Activated T-helper 1 cell treated with anti-CD3 and anti-CD28 coated beads, Interleukin-12 subunit alpha, Interleukin-12 subunit beta, Interleukin-2, Interleukin-4 antibody, amounts not matched to agents 30 ng/mL and 10 ng/mL and 1 ng/mL, durations not matched to agents 14 hours and 24 hours and 36 hours (primary cell): ENCODE measurements around the gene AP3D1. TPM values are rescaled to one million over a fixed set of nuclear protein-coding genes. Genes with fewer than 3 reads are reported as not detected.

Source experiments
- DNase-seq: peaks from one replicate; pipeline ENCODE4 v3.0.0; 2021; ENCODE audit warnings: low spot score
- H3K27ac Mint-ChIP-seq: one replicate; pipeline ENCODE4 v1.8.0; 2021; ENCODE audit warnings: mild to moderate bottlenecking, mixed read lengths
- H3K27me3 Mint-ChIP-seq: one replicate; pipeline ENCODE4 v1.8.0; 2022; ENCODE audit warnings: mild to moderate bottlenecking, moderate library complexity, mixed read lengths; ENCODE audit not compliant: insufficient read depth
- H3K36me3 Mint-ChIP-seq: one replicate; pipeline ENCODE4 v1.8.0; 2021; ENCODE audit warnings: low read depth, mixed read lengths
- H3K4me1 Mint-ChIP-seq: one replicate; pipeline ENCODE4 v1.8.0; 2021; ENCODE audit warnings: low read depth, mixed read lengths
- H3K4me3 Mint-ChIP-seq: one replicate; pipeline ENCODE4 v1.8.0; 2021; ENCODE audit warnings: mild to moderate bottlenecking, moderate library complexity, mixed read lengths
- H3K9me3 Mint-ChIP-seq: one replicate; pipeline ENCODE4 v1.8.0; 2021; ENCODE audit warnings: mixed read lengths
- intact Hi-C: fragments of 100-400 bp; cut with micrococcal nuclease; formaldehyde crosslinking; loops from one replicate; pipeline ENCODE4 v1.15.1; 2024
- total RNA-seq: library from RNA; stranded (reverse); gene quantifications from 2 replicates; pipeline ENCODE4 v1.2.3, GENCODE V29; 2022

AP3D1 gene
- total RNA-seq, 1 donor from 2014 or later = 124 TPM

DNA sequence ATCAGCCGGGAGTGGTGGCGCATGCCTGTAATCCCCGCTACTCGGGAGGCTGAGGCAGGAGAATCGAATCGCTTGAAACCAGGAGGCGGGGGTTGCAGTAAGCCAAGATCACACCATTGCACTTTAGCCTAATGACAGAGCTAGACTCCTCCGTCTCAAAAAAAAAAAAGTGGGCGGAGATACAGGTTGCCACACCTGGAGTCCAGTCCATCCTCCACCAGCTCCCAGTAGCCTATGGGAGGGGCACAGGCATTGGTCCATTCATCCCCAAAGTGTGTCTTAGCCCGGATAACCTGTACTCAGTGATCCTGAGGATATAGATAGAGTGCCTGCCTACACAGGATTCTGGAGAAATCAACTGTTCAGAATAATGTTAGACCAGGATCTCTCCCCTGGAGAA, 9.0 kb upstream of the AP3D1 start:
- intact Hi-C loops = loop anchor here (5.0 kb wide), 1 partner anchor 1347 kb away; the partner anchor contains the start of gene FZR1
- no peak overlapping the region for H3K4me3 Mint-ChIP-seq
- peaks cover 18% of the 10 kb centered on the region for H3K4me1 Mint-ChIP-seq
- no peaks in the 10 kb centered on the region for H3K9me3 Mint-ChIP-seq
- H3K27me3 Mint-ChIP-seq = peaks cover 1% of the 10 kb centered on the region
- no peak for DNase-seq
- no peak overlapping the region for H3K27ac Mint-ChIP-seq
- H3K36me3 Mint-ChIP-seq = peaks cover 4% of the 10 kb centered on the region

DNA sequence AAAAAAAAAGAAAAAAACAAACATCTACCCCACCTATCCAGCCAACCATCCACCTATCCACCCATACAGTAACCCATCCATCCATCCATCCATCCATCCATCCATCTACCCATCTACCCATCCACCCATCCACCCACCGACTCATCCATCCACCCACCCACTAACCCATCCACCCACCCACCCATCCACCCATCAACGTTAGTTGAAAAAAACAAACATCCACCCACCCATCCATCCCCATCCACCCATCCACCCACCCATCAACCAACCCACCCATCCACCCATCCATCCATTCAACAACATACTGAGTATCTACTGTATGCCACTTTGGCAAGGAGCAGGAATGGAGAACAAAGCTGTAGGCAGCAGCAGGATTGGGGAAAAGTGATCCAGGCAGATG, 6.1 kb upstream of the AP3D1 start:
- Mint-ChIP-seq H3K27me3 (no peaks in the 10 kb centered on the region), H3K27ac (peak overlapping the region; percentile 77), H3K4me1 (peaks cover 18% of the 10 kb centered on the region), H3K36me3 (no peaks in the 10 kb centered on the region), H3K9me3 (no peaks in the 10 kb centered on the region), H3K4me3 (no peak overlapping the region)
- intact Hi-C loops = loop anchor here (10.0 kb wide), 2 partner anchors 457 to 627 kb away; partner anchors contain the start of genes SGTA and THOP1
- DNase-seq = no peak

DNA sequence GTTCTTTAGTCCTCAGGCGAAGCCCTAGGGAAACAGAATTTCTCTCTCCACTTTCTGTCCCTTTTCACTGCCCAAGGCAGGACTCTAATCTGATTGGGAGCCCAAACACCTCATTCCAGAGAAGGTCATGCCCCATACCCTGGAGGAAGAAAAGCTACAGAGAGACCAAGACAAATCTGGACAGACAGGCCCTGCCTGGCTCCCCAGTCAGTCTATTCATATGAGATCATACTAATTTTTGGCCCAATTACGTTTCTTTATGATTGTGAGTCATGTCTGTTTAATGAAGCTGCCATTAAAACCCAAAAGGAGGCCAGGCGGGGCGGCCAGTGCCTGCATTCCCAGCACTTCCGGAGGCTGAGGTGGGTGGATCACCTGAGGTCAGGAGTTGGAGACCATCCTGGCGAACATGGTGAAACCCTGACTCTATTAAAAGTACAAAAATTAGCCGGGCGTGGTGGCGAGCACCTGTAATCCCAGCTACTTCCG, 3.3 kb upstream of the AP3D1 start:
- intact Hi-C loops = loop anchor here (5.0 to 10.0 kb wide), 5 partner anchors 112 to 630 kb away; partner anchors contain the start of genes BTBD2, KLF16, SGTA and THOP1
- no peaks in the 10 kb centered on the region for H3K9me3 Mint-ChIP-seq
- H3K4me1 Mint-ChIP-seq = peaks cover 34% of the 10 kb centered on the region
- peaks cover 1% of the 10 kb centered on the region for H3K27me3 Mint-ChIP-seq
- H3K27ac Mint-ChIP-seq = no peak overlapping the region
- no peak overlapping the region for H3K4me3 Mint-ChIP-seq
- DNase-seq = no peak
- H3K36me3 Mint-ChIP-seq = peaks cover 2% of the 10 kb centered on the region

DNA sequence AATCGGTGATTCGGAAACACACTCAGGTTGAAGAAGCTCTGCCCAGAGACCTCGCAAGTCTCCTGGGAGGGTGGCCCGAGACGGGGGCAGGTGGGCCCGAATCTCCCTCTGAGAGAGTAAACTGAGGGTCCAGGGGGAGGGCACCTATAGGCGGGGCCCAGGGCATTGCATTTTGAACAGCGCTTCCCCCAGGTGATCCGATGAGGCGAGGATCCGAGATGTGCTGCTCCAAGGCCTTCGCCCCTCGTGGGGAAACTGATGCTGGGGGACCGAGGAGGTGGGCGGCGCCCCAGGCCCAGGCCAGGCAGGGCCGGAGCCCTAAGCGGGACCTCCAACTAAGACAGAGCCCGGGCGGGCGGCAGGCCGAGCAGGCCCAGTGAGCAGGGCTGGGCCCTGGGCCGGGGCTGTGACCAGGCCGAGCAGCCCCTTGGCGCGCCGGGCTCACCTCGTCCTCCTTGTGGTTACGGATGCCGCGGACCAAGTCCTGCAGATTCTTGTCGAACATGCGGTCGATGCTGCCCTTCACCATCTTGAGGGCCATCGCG, 500 bp downstream of the AP3D1 start:
- Mint-ChIP-seq H3K27me3 (peaks cover 1% of the 10 kb centered on the region), H3K9me3 (no peaks in the 10 kb centered on the region), H3K36me3 (peaks cover 4% of the 10 kb centered on the region), H3K27ac (no peak overlapping the region), H3K4me1 (peaks cover 37% of the 10 kb centered on the region), H3K4me3 (peak overlapping the region; percentile 78)
- intact Hi-C loops = loop anchor here (1.0 to 10.0 kb wide), 13 partner anchors 12 to 634 kb away; partner anchors contain the start of genes ADAT3, BTBD2, DOT1L and IZUMO4
- DNase-seq = peak; percentile 19

DNA sequence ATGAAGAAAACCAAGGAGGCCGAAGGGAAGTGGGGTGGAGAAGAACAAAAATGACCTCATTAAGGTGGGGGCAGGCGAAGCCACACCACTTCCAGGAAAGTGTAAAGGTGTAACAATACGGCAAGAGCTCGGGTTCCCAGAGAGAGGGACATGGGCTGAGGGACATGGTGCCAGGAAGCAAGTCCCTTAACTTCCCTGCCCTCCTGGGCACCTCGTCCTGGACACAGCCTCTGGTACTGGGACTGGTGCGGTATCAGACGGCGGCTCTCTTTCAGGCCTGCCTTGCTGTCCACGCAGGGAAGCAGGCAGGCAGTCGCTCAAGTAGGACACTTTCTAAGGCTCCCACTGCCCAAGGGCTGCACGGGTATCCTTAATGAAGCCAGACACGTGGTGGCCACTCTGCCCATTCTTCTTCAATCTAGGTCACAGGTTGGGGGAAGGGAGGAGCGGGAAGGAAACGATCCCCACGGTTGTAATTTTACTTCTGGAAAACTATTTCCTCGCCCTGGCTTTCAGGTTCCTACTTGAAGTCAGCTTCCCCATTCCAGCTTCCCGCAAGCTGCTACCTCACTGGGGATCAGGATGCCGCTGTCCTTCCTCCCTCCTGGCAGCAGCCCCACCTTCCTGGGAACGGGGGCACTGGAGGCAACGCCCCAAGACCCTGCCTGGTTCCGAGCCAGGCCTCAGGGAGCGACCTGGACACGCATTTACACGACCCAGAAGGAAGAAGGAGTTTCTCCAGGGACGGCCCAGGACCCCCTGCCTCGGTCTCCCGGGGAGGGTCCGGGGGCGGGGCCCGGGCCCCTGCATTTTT, 1.2 kb downstream of the AP3D1 start:
- Mint-ChIP-seq H3K27ac (peak overlapping the region; percentile 57), H3K36me3 (peaks cover 4% of the 10 kb centered on the region), H3K4me1 (peaks cover 41% of the 10 kb centered on the region), H3K9me3 (no peaks in the 10 kb centered on the region), H3K27me3 (peaks cover 1% of the 10 kb centered on the region), H3K4me3 (peak overlapping the region; percentile 78)
- no peak for DNase-seq
- intact Hi-C loops = loop anchor here (2.0 to 10.0 kb wide), 7 partner anchors 108 to 635 kb away; partner anchors contain the start of genes BTBD2, KLF16, LSM7 and SGTA

DNA sequence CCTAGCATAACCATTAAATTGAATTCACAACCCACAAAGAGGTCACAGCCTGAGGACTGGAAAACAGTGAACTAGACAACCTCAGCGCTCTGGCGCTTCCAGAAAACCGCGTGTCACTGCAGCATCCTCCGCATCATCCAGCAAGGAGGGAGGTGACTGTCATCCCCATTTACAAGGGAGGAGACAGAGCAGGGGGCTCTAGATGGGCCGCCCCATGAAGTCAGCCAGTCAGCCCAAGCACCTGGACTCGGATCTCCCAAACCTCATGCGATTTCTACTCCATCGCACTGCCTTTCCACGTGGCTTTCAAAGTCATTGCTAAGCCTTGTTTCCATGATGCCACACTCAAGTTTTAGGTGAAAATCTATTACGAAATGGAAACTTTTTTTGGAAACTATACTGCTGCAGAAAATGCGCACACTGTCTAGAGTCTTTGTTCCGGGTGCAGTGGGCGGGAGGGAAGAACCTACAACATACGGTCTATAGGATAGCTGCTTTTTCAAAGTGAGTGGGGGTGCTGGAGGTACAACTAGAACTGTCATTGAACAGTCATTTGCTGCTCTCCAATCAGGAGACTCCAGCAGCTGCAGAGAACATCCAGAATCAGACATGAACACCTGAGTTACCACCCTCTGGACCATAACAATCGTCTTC, 2.8 kb downstream of the AP3D1 start:
- DNase-seq = no peak
- Mint-ChIP-seq H3K27me3 (peaks cover 1% of the 10 kb centered on the region), H3K4me3 (peak overlapping the region; percentile 78), H3K27ac (peak overlapping the region; percentile 63), H3K36me3 (peaks cover 4% of the 10 kb centered on the region), H3K9me3 (no peaks in the 10 kb centered on the region), H3K4me1 (peaks cover 41% of the 10 kb centered on the region)
- intact Hi-C loops = no loop called here

DNA sequence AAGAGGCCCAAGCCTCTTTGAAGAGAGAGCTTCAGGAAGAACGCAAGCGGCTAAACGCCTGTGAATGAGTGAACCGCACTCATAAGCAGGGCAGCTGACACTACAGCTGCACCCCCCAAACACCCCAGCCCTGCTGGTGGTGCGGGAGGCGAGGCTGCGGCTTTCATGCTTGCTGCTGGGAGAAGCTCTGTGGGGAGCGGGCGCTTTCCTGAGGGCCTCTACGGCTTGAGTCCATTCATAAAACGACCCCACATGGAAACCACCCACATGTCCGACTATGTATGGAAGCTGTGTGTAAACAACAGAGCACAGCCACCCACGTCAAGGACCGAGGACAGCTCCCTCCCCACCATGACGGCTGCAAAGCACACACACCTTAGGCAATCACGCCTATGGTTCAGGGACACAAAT, 5.5 kb downstream of the AP3D1 start:
- intact Hi-C loops = no loop called here
- H3K36me3 Mint-ChIP-seq = peaks cover 7% of the 10 kb centered on the region

DNA sequence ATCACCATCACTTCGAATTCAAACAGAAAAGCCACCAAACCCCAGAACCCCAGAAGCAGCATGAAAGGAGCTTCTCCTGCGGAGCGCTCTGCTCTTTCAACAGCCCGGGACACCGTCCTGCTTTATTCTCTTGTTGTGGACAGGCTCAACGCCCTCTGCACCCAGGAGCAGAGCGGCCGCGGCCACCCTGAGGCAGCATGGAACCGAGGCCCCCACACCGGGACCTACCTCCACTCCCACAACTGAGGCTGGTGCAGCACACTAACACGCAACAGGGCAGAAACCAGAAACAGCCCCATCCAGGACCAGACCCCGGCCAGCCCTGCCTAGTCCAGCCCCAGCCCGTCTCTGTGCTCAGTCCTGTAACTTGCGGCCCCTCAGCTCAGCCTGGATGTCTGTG, 7.2 kb downstream of the AP3D1 start:
- no peak for DNase-seq
- Mint-ChIP-seq H3K4me3 (no peak overlapping the region), H3K9me3 (no peaks in the 10 kb centered on the region), H3K27me3 (no peaks in the 10 kb centered on the region), H3K4me1 (peaks cover 20% of the 10 kb centered on the region), H3K27ac (no peak overlapping the region), H3K36me3 (peaks cover 8% of the 10 kb centered on the region)
- intact Hi-C loops = no loop called here

More for the DNA sequence above, 5.5 kb downstream of the AP3D1 start:
- Mint-ChIP-seq H3K4me3 (no peak overlapping the region), H3K27ac (peak overlapping the region; percentile 67), H3K9me3 (no peaks in the 10 kb centered on the region), H3K4me1 (peaks cover 33% of the 10 kb centered on the region), H3K27me3 (no peaks in the 10 kb centered on the region)
- DNase-seq = no peak

DNA sequence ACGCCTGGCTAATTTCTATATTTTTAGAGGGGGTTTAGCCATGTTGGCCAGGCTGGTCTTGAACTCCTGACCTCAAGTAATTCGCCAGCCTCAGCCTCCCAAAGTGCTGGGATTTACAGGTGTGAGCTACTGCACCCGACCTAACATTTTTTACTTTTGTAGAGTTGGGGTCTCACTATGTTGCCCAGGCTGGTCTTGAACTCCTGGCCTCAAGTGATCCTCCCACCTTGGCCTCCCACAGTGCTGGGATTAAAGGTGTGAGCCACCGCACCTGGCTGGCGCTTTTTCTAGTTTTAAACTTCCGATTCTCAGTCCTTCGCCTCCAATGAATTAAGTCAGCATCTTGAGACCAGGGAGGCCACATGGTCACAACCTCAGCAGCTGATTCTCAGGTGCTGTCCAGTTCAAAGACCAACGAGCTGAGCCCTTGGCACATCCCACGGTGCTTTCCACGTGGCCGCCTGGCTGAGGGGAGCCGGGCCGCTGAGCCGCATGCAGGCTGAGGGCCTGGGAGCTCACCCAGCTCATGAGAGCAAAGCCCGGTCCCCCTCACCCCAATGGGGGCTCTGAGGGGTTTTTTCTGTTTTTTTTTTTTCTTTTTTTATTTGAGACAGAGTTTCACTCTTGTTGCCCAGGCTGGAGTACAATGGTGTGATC, 9.1 kb downstream of the AP3D1 start:
- DNase-seq = no peak
- Mint-ChIP-seq H3K9me3 (no peaks in the 10 kb centered on the region), H3K27ac (no peak overlapping the region), H3K36me3 (peaks cover 14% of the 10 kb centered on the region), H3K4me3 (no peak overlapping the region), H3K4me1 (peaks cover 8% of the 10 kb centered on the region), H3K27me3 (no peaks in the 10 kb centered on the region)
- intact Hi-C loops = no loop called here

DNA sequence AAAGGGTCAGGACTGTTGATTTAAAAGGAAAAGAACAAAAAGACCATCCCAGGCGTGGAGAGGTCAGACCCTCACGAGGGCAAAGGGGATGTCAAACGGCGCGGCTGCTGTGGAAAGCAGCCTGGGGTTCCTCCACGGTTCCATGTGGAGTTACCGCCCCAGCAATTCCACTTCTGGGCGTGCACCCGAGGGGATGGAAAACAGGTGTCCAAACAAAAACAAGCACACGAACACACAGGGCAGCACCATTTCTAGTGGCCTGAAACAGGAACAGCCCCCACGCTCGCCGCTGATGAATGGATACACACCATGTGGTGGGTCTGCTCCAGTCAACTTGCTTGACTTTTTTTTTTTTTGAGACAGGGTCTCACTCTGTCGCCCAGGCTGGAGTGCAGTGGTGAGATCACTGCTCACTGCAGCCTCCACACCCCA, 11.2 kb downstream of the AP3D1 start:
- intact Hi-C loops = no loop called here
- Mint-ChIP-seq H3K9me3 (no peaks in the 10 kb centered on the region), H3K4me3 (no peak overlapping the region), H3K27ac (no peak overlapping the region), H3K4me1 (no peaks in the 10 kb centered on the region), H3K36me3 (peaks cover 20% of the 10 kb centered on the region), H3K27me3 (no peaks in the 10 kb centered on the region)
- no peak for DNase-seq

DNA sequence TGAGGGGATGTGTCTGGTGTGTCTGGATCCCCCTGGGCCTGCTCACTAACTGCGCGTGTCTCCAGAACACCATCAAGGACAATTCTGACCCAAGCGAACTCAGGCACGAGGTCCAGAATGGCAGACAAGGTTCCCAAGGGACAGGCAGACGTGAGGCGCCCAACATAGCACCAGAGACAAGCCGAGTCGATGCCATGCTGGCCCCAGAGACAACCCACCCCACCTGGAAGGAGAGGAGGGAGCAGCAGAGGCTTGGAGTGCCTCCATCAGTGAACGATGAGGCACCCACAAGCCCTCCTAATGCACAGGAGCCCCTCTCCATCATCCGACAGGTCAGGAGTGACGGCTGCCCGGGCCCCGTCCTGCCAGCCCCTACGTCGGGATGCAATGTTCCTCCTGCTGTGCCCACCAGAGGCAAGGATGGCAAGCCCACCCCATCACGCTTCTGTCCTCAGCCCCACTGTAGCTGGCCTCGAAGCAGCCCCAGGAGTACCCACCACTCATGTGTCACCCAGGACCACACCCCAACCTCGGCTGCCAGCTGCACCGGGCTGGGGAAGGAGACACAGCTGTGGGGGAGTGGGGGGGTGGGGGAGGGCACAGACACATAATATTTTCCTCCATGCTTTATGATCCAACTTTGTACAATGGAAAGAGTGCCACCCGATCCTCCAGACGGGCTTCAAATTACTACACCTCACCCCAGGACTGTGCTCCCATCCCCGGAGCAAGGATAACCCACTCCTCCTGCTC, 11.8 kb downstream of the AP3D1 start:
- no peak overlapping the region for H3K4me3 Mint-ChIP-seq
- DNase-seq = no peak
- no peaks in the 10 kb centered on the region for H3K9me3 Mint-ChIP-seq
- H3K27ac Mint-ChIP-seq = no peak overlapping the region
- no peaks in the 10 kb centered on the region for H3K4me1 Mint-ChIP-seq
- no peaks in the 10 kb centered on the region for H3K27me3 Mint-ChIP-seq
- intact Hi-C loops = no loop called here
- H3K36me3 Mint-ChIP-seq = peaks cover 20% of the 10 kb centered on the region
